Neural progenitor cell (in vitro differentiated cells): Measurements from ENCODE around the gene NOXO1.

Experiments used
- EZH2phosphoT487 ChIP-seq: fragments of 200-600 bp; sonication (generic); IDR thresholded peaks from 2 replicates; pipeline ENCODE4 v1.6.1; 2017; ENCODE audit warnings: antibody characterized with exemption
- TF ChIP-seq, protein P1 (sequence below): fragments of 200-600 bp; sonication (generic); IDR thresholded peaks from 2 replicates; pipeline ENCODE4 v1.5.1; 2017; ENCODE audit warnings: antibody characterized with exemption, mild to moderate bottlenecking

DNA sequence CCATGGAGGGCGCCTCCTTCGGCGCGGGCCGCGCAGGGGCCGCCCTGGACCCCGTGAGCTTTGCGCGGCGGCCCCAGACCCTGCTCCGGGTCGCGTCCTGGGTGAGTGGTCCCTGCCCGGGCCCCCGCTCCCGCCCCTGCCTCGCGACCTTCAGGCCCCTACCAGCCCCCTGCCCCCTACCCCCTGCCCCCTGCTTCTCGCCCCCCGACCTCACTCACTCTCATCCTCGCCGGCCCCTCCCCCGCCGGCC is 8.8 kb upstream of the NOXO1 start:
- TF ChIP-seq, protein P1, sequence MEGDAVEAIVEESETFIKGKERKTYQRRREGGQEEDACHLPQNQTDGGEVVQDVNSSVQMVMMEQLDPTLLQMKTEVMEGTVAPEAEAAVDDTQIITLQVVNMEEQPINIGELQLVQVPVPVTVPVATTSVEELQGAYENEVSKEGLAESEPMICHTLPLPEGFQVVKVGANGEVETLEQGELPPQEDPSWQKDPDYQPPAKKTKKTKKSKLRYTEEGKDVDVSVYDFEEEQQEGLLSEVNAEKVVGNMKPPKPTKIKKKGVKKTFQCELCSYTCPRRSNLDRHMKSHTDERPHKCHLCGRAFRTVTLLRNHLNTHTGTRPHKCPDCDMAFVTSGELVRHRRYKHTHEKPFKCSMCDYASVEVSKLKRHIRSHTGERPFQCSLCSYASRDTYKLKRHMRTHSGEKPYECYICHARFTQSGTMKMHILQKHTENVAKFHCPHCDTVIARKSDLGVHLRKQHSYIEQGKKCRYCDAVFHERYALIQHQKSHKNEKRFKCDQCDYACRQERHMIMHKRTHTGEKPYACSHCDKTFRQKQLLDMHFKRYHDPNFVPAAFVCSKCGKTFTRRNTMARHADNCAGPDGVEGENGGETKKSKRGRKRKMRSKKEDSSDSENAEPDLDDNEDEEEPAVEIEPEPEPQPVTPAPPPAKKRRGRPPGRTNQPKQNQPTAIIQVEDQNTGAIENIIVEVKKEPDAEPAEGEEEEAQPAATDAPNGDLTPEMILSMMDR: no peak
- no peak for TF ChIP-seq EZH2phosphoT487
